NCI-H2107 treated with DMSO at 0.1 percent for 48 hours (cell line): ENCODE data around the gene GPR4.
A peak's percentile ranks its signal among the peaks of the same experiment; 100 is the strongest.

Source experiments
- DNase-seq: peaks from one replicate; lab custom pipeline; 2025; ENCODE audit not compliant: unreplicated experiment; lab: John Stamatoyannopoulos, UW

Gene GPR4

GRCh38 chr19:45556835-45557234, 45.2 kb downstream of the GPR4 start:
- no peak for DNase-seq

GRCh38 chr19:45554481-45554880, 47.5 kb downstream of the GPR4 start:
- DNase-seq, result no peak

- DNase-seq, result peak; percentile 64
Measured at GRCh38 chr19:45553464-45553863, 48.5 kb downstream of the GPR4 start.

GRCh38 chr19:45547965-45548609, 53.9 kb downstream of the GPR4 start:
- no peak for DNase-seq

GRCh38 chr19:45547211-45547770, 54.7 kb downstream of the GPR4 start:
- DNase-seq, result no peak

- DNase-seq, result peak; percentile 29
Measured at GRCh38 chr19:45542234-45542668, 59.8 kb downstream of the GPR4 start.
